Measurements from ENCODE around the gene GJC3. TPM values are rescaled to one million over a fixed set of nuclear protein-coding genes. Genes with fewer than 3 reads are reported as not detected.

The GJC3 gene
- total RNA-seq, 3 donors from 2014 or later (not counting 1 experiment from before 2014, with no cell fraction given) = not detected

DNA sequence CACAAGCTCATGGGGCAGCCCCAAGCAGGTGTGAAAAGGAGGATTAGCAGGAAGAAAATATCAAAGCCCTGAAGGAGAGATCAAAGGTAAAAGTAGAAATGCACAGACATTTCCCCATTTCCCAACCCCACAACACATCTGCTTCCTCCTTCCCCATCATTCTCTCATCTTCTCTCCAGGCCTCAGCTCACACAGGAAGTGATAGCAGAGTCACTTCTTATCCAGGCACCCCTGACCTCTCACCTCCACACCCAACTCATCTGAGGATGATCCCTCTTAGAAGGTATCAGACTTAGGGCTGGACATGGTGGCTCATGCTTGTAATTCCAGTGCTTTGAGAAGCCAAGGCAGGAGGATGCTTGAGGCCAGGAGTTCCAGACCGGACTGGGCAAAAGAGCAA, 18.2 kb upstream of the GJC3 start:
- TF ChIP-seq, protein P1, sequence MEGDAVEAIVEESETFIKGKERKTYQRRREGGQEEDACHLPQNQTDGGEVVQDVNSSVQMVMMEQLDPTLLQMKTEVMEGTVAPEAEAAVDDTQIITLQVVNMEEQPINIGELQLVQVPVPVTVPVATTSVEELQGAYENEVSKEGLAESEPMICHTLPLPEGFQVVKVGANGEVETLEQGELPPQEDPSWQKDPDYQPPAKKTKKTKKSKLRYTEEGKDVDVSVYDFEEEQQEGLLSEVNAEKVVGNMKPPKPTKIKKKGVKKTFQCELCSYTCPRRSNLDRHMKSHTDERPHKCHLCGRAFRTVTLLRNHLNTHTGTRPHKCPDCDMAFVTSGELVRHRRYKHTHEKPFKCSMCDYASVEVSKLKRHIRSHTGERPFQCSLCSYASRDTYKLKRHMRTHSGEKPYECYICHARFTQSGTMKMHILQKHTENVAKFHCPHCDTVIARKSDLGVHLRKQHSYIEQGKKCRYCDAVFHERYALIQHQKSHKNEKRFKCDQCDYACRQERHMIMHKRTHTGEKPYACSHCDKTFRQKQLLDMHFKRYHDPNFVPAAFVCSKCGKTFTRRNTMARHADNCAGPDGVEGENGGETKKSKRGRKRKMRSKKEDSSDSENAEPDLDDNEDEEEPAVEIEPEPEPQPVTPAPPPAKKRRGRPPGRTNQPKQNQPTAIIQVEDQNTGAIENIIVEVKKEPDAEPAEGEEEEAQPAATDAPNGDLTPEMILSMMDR (IDR thresholded peaks at IDR 0.05) = no peak
- no peaks in the 10 kb centered on the region for H3K27me3 ChIP-seq (ENCODE audit: control insufficient read depth, insufficient read depth, low read length)
- Mint-ChIP-seq H3K27ac (no peak overlapping the region), H3K27me3 (ENCODE audit: low read depth in 2 of 2) (peaks cover 25 to 38% of the 10 kb centered on the region in 2 donors), H3K4me1 (peaks cover 5 to 6% of the 10 kb centered on the region in 2 donors), H3K4me3 (no peak overlapping the region), H3K36me3 (no peaks in the 10 kb centered on the region), H3K9me3 (no peaks in the 10 kb centered on the region)
- H3K36me3 ChIP-seq (ENCODE audit: control insufficient read depth, insufficient read depth, low read length) = no peaks in the 10 kb centered on the region
- peaks cover 5% of the 10 kb centered on the region for H3K4me1 ChIP-seq (ENCODE audit: control insufficient read depth, insufficient read depth, low read length)
- H3K4me3 ChIP-seq (ENCODE audit: low read length) = no peak overlapping the region
- H3K27ac ChIP-seq (ENCODE audit: low read length) = no peak overlapping the region
- intact Hi-C loops (cut with micrococcal nuclease) = no loop called here
- DNase-seq (no peak), ATAC-seq (no peak)
- H3K9me3 ChIP-seq (ENCODE audit: control insufficient read depth, insufficient read depth, low read length) = peaks cover 4% of the 10 kb centered on the region
- WGBS (ENCODE audit: insufficient coverage) = 93% methylated on average over 1 of the region's 1 CpG

DNA sequence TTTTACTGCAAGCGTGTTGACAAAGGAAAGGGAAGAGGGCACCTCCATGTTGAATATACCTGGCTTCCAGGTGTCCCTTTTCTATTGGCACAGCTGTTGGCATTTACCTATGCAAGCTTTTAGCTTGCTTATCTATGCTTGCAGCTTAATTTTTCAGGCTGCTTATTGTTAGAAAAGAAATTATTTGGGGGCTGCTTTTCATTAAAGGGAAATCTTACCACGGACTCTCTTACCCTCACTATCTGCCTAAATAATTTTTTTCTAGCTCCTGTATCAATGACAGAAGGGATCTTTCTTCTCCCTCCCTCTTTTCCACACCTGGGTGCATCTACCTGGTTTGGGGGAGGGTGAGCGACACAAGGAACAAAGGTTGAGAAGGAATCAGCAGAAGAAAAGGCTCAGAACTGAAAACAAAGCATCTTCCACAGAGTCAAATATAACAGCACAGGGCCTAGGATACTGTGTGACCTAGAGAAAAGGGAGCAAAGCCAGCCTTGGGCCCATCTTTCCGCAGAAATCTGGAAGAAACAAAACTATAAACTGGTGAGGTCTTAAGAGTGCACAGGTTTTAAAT, 15.2 kb upstream of the GJC3 start:
- intact Hi-C loops (cut with micrococcal nuclease) = no loop called here
- 71% methylated on average over 3 of the region's 4 CpGs for WGBS (ENCODE audit: insufficient coverage)
- no peak overlapping the region for H3K4me3 Mint-ChIP-seq

DNA sequence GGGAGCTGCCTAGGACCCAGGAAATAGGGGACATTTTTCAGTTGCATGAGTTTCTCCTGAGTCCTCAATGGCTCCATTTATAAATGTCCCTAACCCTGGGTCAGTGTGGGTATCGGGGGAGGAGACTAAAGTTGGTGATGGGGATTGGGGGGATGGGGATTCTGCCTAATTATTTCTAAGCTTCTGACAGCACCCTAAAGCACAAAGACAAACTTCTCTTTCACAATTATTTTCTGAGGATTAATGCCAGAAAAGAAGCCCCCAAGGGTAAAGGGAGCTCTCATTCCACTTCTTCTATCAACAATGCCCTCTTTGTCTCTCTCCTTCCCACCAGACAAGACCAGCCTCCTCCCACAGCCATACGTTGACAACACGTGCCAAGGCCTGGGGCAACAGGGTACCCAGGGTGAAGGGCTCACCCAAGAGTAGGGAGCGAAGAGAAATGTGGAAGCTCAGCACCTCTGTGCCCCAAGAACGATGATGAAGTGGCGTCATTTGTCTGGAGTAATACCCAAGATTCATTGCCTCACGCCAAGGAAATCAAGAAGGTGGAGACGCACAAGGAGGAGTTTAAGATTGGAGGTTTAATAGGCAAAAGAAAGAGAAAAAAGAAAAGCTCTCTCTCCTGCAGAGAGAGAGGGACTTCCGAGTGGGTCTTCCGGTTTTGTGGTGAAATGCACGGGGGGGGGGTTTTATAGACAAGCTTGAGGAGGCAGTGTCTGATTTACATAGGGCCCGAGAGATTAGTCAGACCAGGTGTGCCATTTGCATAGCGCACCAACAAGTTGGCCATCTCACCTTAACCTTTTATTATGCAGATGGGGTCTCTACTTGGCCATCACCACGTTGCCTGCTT, 14.4 kb upstream of the GJC3 start:
- peaks cover 5 to 6% of the 10 kb centered on the region in 2 donors for H3K4me1 Mint-ChIP-seq
- peak in 1 of 2 donors; percentile 10 for DNase-seq

More for the DNA sequence above, 15.2 kb upstream of the GJC3 start:
- TF ChIP-seq, protein P1 (IDR thresholded peaks at IDR 0.05) = no peak
- no peaks in the 10 kb centered on the region for H3K9me3 ChIP-seq (ENCODE audit: control insufficient read depth, insufficient read depth, low read length)
- H3K9me3 Mint-ChIP-seq = no peaks in the 10 kb centered on the region
- H3K36me3 Mint-ChIP-seq = no peaks in the 10 kb centered on the region
- H3K4me1 Mint-ChIP-seq = peaks cover 5 to 6% of the 10 kb centered on the region in 2 donors
- H3K27me3 Mint-ChIP-seq (ENCODE audit: low read depth in 2 of 2) = peaks cover 32 to 49% of the 10 kb centered on the region in 2 donors
- H3K27ac ChIP-seq (ENCODE audit: low read length) = no peak overlapping the region
- H3K27me3 ChIP-seq (ENCODE audit: control insufficient read depth, insufficient read depth, low read length) = no peaks in the 10 kb centered on the region
- H3K4me1 ChIP-seq (ENCODE audit: control insufficient read depth, insufficient read depth, low read length) = peaks cover 5% of the 10 kb centered on the region
- ATAC-seq (no peak), DNase-seq (no peak)
- no peak overlapping the region for H3K4me3 ChIP-seq (ENCODE audit: low read length)
- no peak overlapping the region for H3K27ac Mint-ChIP-seq
- no peaks in the 10 kb centered on the region for H3K36me3 ChIP-seq (ENCODE audit: control insufficient read depth, insufficient read depth, low read length)

More for the DNA sequence above, 14.4 kb upstream of the GJC3 start:
- no peaks in the 10 kb centered on the region for H3K36me3 ChIP-seq (ENCODE audit: control insufficient read depth, insufficient read depth, low read length)
- TF ChIP-seq, protein P1 (IDR thresholded peaks at IDR 0.05) = no peak
- H3K4me1 ChIP-seq (ENCODE audit: control insufficient read depth, insufficient read depth, low read length) = peaks cover 5% of the 10 kb centered on the region
- H3K9me3 Mint-ChIP-seq = no peaks in the 10 kb centered on the region
- no peaks in the 10 kb centered on the region for H3K9me3 ChIP-seq (ENCODE audit: control insufficient read depth, insufficient read depth, low read length)
- no peak overlapping the region for H3K4me3 Mint-ChIP-seq
- no peak for ATAC-seq
- no peaks in the 10 kb centered on the region for H3K36me3 Mint-ChIP-seq
- 13% methylated on average over 13 of the region's 14 CpGs for WGBS (ENCODE audit: insufficient coverage)
- H3K4me3 ChIP-seq (ENCODE audit: low read length) = no peak overlapping the region
- H3K27me3 Mint-ChIP-seq (ENCODE audit: low read depth in 2 of 2) = peaks cover 33 to 49% of the 10 kb centered on the region in 2 donors
- H3K27ac ChIP-seq (ENCODE audit: low read length) = no peak overlapping the region
- intact Hi-C loops (cut with micrococcal nuclease) = no loop called here
- H3K27me3 ChIP-seq (ENCODE audit: control insufficient read depth, insufficient read depth, low read length) = peaks cover under 1% of the 10 kb centered on the region
- no peak overlapping the region for H3K27ac Mint-ChIP-seq

Data from natural killer cell (primary cell).